GM21360 (cell line): Measurements from ENCODE around the gene ATP10B.
"Not testable (repeated sequence)": the region's sequence is repeated elsewhere in the genome, so short reads cannot be mapped to it uniquely, and the experiment has no call there.

Experiments
- ATAC-seq: cut with Tn5 transposase; IDR thresholded peaks from one replicate; pipeline ENCODE4 v1.9.1; 2021; ENCODE audit warnings: mild to moderate bottlenecking, moderate library complexity; ENCODE audit not compliant: unreplicated experiment

Gene ATP10B

GRCh38 chr5:160852049-160852448, at the start of gene ATP10B:
Gene ATP10B (minus strand): TSS chr5:160852211. CDS start chr5:160688074, 164,137 bp downstream.
- no peak for ATAC-seq

GRCh38 chr5:160901656-160902055, 49.6 kb upstream of the ATP10B start:
- ATAC-seq: no peak

DNA sequence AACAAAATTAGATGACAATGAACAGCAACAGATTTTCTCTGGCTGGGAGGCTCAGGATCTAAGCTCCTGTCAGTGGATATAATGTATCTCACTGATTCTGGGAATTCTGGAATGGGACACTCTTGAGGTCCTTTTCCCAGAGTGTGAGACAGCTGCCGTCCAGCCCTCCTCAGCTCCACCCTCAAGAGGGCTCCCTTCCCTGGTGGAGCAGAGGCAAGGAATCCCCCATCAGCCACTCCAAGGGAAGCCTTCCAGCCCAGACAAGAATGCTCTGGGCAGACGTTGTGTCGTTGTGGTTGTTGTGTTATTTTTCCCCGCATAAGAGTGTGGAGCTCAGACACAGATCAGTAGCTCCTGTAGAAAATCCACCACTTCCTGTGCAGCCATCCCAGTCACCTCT, 47.7 kb upstream of the ATP10B start:
- no peak for ATAC-seq

- not testable (repeated sequence) for ATAC-seq
These were observed 41.4 kb upstream of the ATP10B start for GRCh38 chr5:160893180-160893964.

DNA sequence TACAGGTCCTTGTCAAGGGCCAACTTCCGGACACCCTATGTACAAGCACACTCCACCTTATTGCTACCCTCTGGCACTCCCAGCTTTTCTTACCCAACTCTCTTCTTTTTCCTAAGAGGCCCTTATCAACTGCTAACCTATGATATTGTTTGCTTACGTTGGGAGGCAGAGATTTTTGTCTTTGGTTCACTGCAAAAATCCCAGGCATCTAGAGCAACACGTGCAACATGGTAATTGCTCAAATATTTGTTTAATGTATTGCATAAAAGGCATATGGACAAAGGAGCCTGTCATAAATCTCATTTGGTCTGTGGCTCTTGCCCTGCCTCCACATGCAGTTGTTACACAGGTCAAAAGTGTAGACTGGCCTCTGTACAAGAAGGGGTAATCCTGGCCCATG, 35.8 kb upstream of the ATP10B start:
- no peak for ATAC-seq

DNA sequence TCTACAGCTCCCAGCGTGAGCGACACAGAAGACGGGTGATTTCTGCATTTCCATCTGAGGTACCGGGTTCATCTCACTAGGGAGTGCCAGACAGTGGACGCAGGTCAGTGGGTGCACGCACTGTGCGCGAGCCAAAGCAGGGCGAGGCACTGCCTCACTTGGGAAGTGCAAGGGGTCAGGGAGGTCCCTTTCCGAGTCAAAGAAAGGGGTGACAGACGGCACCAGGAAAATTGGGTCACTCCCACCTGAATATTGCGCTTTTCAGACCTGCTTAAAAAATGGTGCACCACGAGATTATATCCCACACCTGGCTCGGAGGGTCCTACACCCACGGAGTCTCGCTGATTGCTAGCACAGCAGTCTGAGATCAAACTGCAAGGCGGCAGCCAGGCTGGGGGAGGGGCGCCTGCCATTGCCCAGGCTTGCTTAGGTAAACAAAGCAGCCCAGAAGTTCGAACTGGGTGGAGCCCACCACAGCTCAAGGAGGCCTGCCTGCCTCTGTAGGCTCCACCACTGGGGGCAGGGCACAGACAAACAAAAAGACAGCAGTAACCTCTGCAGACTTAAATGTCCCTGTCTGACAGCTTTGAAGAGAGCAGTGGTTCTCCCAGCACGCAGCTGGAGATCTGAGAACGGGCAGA, 21.7 kb upstream of the ATP10B start:
- ATAC-seq: not testable (repeated sequence)

DNA sequence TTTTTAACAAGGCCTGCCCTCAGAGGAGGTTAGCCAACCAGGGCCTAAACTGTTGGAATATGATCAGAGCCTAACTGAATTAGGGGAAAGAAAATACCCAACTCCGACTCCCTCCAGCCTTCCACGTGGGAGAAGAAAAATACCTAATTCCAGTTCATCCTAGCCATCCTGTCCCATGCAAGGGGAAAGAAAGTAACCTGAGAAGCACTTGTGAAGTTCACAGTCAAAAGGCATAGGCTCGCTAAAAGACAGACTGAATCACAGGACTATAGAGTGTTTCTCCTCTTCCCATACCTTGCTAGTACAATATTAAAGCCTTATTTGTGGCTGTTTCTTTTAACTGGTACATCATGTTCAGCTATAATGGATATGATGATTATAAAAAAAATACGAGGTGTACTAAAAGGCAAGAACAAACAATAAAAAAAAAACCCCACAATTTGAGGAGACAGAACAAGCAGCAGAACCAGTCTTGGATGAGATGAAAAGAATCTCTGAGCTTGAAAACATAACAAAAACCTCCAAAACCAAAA, 18.0 kb upstream of the ATP10B start:
- no peak for ATAC-seq

GRCh38 chr5:160867976-160868375, 16.0 kb upstream of the ATP10B start:
- no peak for ATAC-seq

- ATAC-seq: no peak
These were observed 560 bp downstream of the ATP10B start for GRCh38 chr5:160851451-160851850.

- no peak for ATAC-seq
These were observed 1.6 kb downstream of the ATP10B start for GRCh38 chr5:160850421-160850820.

DNA sequence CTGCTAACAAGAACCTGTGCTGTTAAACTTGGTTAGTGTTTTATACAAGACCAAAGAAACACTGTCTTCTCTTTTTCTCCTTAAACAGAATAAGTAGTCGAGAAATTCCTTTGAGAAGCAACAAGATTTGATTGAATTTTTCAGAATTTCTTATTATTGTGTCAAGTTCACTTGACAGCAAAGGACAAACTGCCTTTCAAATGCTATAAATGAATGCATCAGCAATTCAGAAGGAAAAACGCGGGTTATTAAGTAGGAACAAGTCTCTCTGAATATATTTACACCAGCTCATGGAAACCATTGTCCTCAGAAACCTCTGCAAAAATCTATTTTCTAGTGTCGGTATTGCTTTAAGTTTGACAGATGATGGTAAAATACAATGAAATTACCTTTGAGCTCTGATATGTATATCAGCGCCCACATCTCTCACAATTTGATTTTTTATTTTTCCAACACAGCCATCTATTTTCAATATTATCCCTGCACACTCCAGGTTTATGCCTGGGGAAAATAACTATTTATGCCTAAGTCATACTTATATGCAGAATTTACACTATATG, 4.4 kb downstream of the ATP10B start:
- ATAC-seq: no peak

- no peak for ATAC-seq
These were observed 5.4 kb downstream of the ATP10B start for GRCh38 chr5:160846642-160847041.

GRCh38 chr5:160844177-160844576, 7.8 kb downstream of the ATP10B start:
- ATAC-seq: no peak

DNA sequence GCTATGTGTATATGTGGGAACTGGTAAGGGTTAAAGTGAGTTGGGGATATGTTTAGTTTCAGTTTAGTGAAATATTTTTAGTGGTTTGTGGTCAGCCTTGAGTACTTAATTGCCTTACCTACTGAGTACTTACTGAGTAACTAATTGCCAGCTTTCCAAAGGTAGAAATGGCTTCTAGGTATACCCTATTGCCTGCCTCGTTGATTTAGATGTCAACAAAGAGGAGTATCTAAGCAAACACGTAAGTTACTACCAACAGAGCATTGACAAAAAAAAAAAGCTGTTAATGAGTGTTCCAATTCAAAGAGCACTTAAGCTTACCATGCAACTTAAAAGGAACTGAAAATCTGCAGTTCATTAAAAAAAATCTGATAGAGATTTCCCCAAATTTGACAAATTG, 8.8 kb downstream of the ATP10B start:
- peak; percentile 86 for ATAC-seq

GRCh38 chr5:160837749-160838593, 14.0 kb downstream of the ATP10B start:
- ATAC-seq: no peak

DNA sequence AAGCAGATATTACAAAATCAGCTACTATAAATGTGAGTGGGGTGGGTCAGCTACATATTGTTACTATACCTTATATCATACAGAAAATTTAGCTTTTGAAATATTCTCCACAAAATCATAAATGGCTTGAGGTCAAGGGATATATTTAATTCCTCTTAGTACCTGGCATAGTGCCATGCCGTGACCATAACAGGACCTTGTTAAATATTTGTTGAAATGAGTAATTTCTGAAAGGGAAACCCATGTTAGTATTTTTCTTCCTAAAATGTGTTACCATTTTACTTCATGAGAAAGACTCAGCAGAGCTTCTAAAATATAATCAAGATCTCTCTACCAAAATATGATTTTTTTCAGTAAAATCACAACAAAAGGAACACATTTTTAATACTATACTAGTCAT, 14.8 kb downstream of the ATP10B start:
- no peak for ATAC-seq

DNA sequence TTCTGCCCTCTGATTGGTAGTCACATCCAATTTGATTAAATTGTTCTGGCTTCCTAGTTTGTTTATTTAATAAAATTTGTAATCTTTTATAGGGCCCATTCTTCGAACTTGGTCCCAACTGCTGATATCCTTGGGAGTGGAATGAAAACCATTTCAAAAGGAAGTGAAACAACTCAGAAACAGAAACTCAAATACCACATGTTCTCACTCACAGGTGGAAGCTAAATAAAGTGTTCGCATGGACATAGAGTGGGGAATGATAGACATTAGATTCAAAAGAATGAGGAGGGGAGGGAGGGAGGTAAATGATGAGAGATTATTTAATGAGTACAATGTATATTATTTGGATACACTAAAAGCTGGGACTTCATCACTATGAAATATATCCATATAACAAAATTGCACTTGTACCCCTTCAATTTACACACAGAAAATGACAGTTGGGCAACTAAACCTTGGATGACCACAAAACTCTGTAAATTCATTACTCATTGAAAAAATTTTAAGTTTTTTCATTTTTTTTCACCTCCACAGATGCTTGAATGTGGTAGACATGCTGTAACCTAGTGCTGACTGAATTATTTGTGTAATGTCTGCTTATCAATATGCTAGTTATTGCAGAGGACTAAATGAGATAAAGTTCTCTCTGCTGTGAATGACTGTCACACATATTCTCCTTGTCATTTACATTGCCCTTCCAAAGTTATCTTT, 16.0 kb downstream of the ATP10B start:
- no peak for ATAC-seq

DNA sequence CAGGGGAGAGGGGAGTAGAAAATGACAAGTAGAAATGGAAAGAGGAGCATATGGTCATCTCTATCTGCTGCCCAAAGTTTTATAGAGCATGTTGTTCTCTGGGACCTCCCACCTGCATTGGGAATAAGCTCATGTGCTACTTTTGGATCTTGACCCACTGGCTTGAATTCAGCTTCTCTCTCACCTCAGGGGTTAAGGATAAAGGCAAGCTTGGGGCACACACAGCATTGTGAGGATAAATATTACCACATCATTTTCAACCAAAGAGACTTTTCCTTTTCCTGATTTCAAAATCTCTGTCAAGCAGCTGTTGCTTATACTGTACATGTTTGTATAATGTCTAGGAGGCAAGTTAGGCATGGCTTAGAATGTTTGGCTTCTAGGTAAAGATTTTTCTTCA, 16.6 kb downstream of the ATP10B start:
- no peak for ATAC-seq

DNA sequence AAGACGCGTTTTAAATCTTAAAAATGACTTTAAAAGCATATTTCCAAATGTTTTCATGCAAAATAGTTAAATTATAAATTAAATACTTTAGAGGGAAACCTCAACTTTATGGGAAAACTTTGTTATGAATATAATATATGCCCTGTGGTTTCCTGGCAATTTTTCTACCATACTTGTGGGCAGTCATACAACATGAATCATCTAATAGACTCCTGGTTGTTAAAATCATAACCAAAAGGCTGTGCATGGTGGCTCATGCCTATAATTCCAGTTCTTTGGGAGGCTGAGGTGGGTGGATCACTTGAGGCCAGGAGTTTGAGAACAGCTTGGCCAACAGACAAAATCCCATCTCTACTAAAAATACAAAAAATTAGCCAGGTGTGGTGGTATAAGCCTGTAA, 18.2 kb downstream of the ATP10B start:
- no peak for ATAC-seq

DNA sequence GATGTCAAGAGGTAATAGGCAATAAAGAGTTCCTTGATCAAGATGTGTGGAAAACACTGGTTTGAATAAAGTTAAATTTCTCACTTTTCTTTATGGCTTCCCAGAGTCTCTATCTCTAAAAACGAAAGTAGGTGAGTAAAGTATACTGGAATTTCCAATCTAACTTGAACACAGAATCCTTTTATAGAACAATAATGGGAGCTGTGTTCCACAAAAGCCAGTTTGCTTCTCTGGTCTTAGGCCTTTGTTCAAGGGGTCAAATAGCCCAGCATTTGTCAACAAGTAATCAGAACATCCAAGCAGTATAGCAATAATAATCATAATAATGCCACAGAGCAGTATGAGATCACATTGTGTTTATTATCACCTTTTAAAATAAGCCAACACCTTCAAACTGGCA, 20.2 kb downstream of the ATP10B start:
- ATAC-seq: no peak
